Transverse colon (tissue), 4 donors: ENCODE data around the gene MADD. TPM values are rescaled to one million over a fixed set of nuclear protein-coding genes. Genes with fewer than 3 reads are reported as not detected.

Source experiments
- DNase-seq: peaks from one replicate; pipeline ENCODE4 v3.0.0-alpha.2; 2019
- H3K27ac ChIP-seq, 4 donors: fragments of 200-600 bp; sonication (generic); 2 replicates each; pipeline ENCODE4 v1.5.1; 2016 to 2018; ENCODE audit warnings: inconsistent platforms in 4 of 4
- H3K27me3 ChIP-seq: fragments of 200-600 bp; sonication (generic); 2 replicates; pipeline ENCODE4 v1.5.1; 2017; ENCODE audit warnings: inconsistent platforms
- H3K36me3 ChIP-seq, 4 donors: fragments of 200-600 bp; sonication (generic); 2 replicates each; pipeline ENCODE4 v1.5.1; 2017 to 2019; ENCODE audit warnings: inconsistent platforms in 4 of 4
- H3K4me1 ChIP-seq, 4 donors: fragments of 200-600 bp; sonication (generic); 2 replicates each; pipeline ENCODE4 v1.5.1; 2017 to 2020; ENCODE audit warnings: inconsistent platforms in 4 of 4
- H3K4me3 ChIP-seq, 4 donors: fragments of 200-600 bp; sonication (generic); 1 replicate in 1 of 4; 2 replicates in 3 of 4; pipeline versions ENCODE4 v1.5.1 to v1.6.1; 2017 to 2019; ENCODE audit warnings: inconsistent platforms in 4 of 4
- H3K9me3 ChIP-seq, 2 donors: fragments of 200-600 bp; sonication (generic); 2 replicates each; pipeline ENCODE4 v1.5.1; 2017 to 2019; ENCODE audit warnings: inconsistent platforms in 2 of 2
- EP300 ChIP-seq: sonication (generic); formaldehyde crosslinking; IDR thresholded peaks from one replicate; pipeline ENCODE4 v1.6.1; 2017; ENCODE audit warnings: antibody characterized with exemption, low read depth
- POLR2A ChIP-seq: fragments of 450-650 bp; IDR thresholded peaks from one replicate; pipeline ENCODE4 v1.6.1; 2016; ENCODE audit warnings: antibody characterized with exemption, mild to moderate bottlenecking, moderate library complexity
- POLR2AphosphoS5 ChIP-seq, 3 donors: sonication (generic); formaldehyde crosslinking; IDR thresholded peaks; one replicate each; pipeline ENCODE4 v1.6.1; 2016; ENCODE audit warnings: antibody characterized with exemption in 3 of 3
- WGBS, 2 donors: methylation state at CpG; one replicate each; pipeline ENCODE4 v1.1.5; 2018; ENCODE audit warnings: low coverage in 1 of 2; 5-methylcytosine and 5-hydroxymethylcytosine counted together
- in situ Hi-C, 4 donors: fragments of 200-750 bp; cut with MboI; loops; one replicate each; pipeline versions ENCODE4 v1.15.0 to v1.15.1; 2017; ENCODE audit warnings: low sequenced_read_pairs in 3 of 4, low pct_ligation_motif_present in 1 of 4, low pct_unique_long_range_greater_than_20kb in 1 of 4
- intact Hi-C: fragments of 100-400 bp; cut with DNase I; formaldehyde crosslinking; loops from one replicate; pipeline ENCODE4 v1.15.1; 2023; ENCODE audit warnings: low total_unique reads
- total RNA-seq, 4 donors: library from RNA; depleted of rRNA; stranded (reverse); fragments of >200 nt; gene quantifications; one replicate each; pipeline ENCODE4 v1.1.0, GENCODE V29; 2016
- TF ChIP-seq, protein P1 (sequence below), 5 experiments: fragments of 200-600 bp in 3 of 5; fragments of 450-650 bp in 2 of 5; sonication (generic) in 3 of 5; IDR thresholded peaks; 1 replicate in 2 of 5; 2 replicates in 3 of 5; pipeline ENCODE4 v1.5.1; 2016 to 2017; ENCODE audit warnings: antibody characterized with exemption in 5 of 5, inconsistent platforms in 3 of 5, mild to moderate bottlenecking in 2 of 5, moderate library complexity in 1 of 5

Gene MADD
- total RNA-seq, 4 donors from 2014 or later: 64.3 to 285 (median 71.8) TPM

- TF ChIP-seq, protein P1, sequence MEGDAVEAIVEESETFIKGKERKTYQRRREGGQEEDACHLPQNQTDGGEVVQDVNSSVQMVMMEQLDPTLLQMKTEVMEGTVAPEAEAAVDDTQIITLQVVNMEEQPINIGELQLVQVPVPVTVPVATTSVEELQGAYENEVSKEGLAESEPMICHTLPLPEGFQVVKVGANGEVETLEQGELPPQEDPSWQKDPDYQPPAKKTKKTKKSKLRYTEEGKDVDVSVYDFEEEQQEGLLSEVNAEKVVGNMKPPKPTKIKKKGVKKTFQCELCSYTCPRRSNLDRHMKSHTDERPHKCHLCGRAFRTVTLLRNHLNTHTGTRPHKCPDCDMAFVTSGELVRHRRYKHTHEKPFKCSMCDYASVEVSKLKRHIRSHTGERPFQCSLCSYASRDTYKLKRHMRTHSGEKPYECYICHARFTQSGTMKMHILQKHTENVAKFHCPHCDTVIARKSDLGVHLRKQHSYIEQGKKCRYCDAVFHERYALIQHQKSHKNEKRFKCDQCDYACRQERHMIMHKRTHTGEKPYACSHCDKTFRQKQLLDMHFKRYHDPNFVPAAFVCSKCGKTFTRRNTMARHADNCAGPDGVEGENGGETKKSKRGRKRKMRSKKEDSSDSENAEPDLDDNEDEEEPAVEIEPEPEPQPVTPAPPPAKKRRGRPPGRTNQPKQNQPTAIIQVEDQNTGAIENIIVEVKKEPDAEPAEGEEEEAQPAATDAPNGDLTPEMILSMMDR (IDR thresholded peaks at IDR 0.05): no peak
- TF ChIP-seq EP300 (no peak), POLR2A (no peak), POLR2AphosphoS5 (IDR thresholded peaks at IDR 0.05) (no peak)
- Histone ChIP-seq H3K27me3 (no peaks in the 10 kb centered on the region), H3K4me1 (no peaks in the 10 kb centered on the region), H3K9me3 (no peaks in the 10 kb centered on the region), H3K4me3 (no peak overlapping the region), H3K36me3 (peaks cover 0 to 60% (median 27%) of the 10 kb centered on the region in 4 donors), H3K27ac (no peak overlapping the region)
- intact Hi-C loops (no loop called here), in situ Hi-C loops (no loop called here)
- DNase-seq: no peak
- 78 to 86% methylated on average over 5 of the region's 5 CpGs for WGBS, 2 donors
These were observed 47.3 kb downstream of the MADD start for GRCh38 chr11:47317064-47317828.

GRCh38 chr11:47318166-47318565 lies 48.2 kb downstream of the MADD start:
- no peak overlapping the region for H3K4me3 ChIP-seq
- in situ Hi-C loops: no loop called here
- H3K4me1 ChIP-seq: no peaks in the 10 kb centered on the region
- intact Hi-C loops: no loop called here
- H3K27ac ChIP-seq: no peak overlapping the region
- no peaks in the 10 kb centered on the region for H3K27me3 ChIP-seq
- no peak for DNase-seq
- WGBS, 2 donors: 85 to 100% methylated on average over 2 of the region's 2 CpGs
- peaks cover 0 to 56% (median 23%) of the 10 kb centered on the region in 4 donors for H3K36me3 ChIP-seq
- TF ChIP-seq POLR2A (no peak), POLR2AphosphoS5 (IDR thresholded peaks at IDR 0.05) (no peak), EP300 (no peak)
- TF ChIP-seq, protein P1 (IDR thresholded peaks at IDR 0.05): no peak
- H3K9me3 ChIP-seq: no peaks in the 10 kb centered on the region

DNA sequence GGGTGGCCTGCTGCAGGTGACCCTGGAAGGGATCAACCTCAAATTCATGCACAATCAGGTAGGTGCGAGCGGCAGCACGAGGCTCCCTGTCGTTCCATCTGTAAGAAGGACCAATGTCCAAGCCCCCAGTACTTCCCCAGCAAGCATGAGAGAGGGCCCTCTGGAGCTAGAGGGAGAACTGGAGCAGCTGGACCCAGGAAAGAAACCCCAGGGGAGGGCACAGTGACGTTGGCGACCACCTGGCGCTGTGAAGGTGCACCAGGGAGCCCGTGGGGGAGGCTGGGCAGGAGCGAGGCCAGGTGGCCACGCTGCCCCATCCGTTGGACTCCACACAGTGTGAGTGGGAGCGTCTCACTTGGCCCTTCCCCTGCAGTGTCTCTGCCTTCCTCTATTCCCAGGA lies 54.6 kb downstream of the MADD start:
- Histone ChIP-seq H3K27ac (no peak overlapping the region), H3K36me3 (peaks cover 0 to 45% (median 12%) of the 10 kb centered on the region in 4 donors), H3K4me1 (no peaks in the 10 kb centered on the region), H3K4me3 (no peak overlapping the region), H3K27me3 (no peaks in the 10 kb centered on the region), H3K9me3 (no peaks in the 10 kb centered on the region)
- no peak for DNase-seq
- intact Hi-C loops (no loop called here), in situ Hi-C loops (no loop called here)
- TF ChIP-seq POLR2A (no peak), POLR2AphosphoS5 (IDR thresholded peaks at IDR 0.05) (no peak), EP300 (no peak)
- TF ChIP-seq, protein P1 (IDR thresholded peaks at IDR 0.05): no peak
- 91% methylated on average over 11 of the region's 12 CpGs; no CpG with 5 or more reads in 1 of the 2 donors for WGBS, 2 donors

- no peak for TF ChIP-seq EP300
- TF ChIP-seq, protein P1 (IDR thresholded peaks at IDR 0.05): no peak
- no peak for TF ChIP-seq POLR2AphosphoS5 (IDR thresholded peaks at IDR 0.05)
- TF ChIP-seq POLR2A: no peak
- intact Hi-C loops (no loop called here), in situ Hi-C loops (no loop called here)
- peaks cover 0 to 48% (median 12%) of the 10 kb centered on the region in 4 donors for H3K36me3 ChIP-seq
- H3K4me3 ChIP-seq: no peak overlapping the region
- no peaks in the 10 kb centered on the region for H3K9me3 ChIP-seq
- no peak for DNase-seq
- H3K27me3 ChIP-seq: no peaks in the 10 kb centered on the region
- H3K27ac ChIP-seq: no peak overlapping the region
- H3K4me1 ChIP-seq: peaks cover 0 to 6% (median 2%) of the 10 kb centered on the region in 4 donors
- WGBS, 2 donors: 84 to 92% methylated on average over 2 to 15 of the region's 15 CpGs
These were observed 55.5 kb downstream of the MADD start for GRCh38 chr11:47325271-47326041.
